Thoracic aorta (tissue), 2 donors: Measurements from ENCODE around the gene MSANTD7. TPM values are rescaled to one million over a fixed set of nuclear protein-coding genes. Genes with fewer than 3 reads are reported as not detected.

Experiments
- total RNA-seq, 2 donors: library from RNA; depleted of rRNA; stranded (reverse); fragments of >200 nt; gene quantifications; one replicate each; pipeline versions ENCODE4 v1.1.0 to v1.2.3, GENCODE V29; 2016

MSANTD7 gene
- total RNA-seq, 2 donors from 2014 or later, result 6.4 to 10.6 TPM

Other genes starting within 250 kb of the MSANTD7 start
- gene FAM107B, start 63.4 kb upstream of the MSANTD7 start, total RNA-seq, result 10 to 100 TPM; 33.6 to 50.6 TPM
- gene CDNF, start 269 bp upstream of the MSANTD7 start, total RNA-seq, result 1 to 10 TPM; 2.5 to 3.4 TPM
- gene HSPA14, start within 50 bp of the MSANTD7 start, total RNA-seq, result 10 to 100 TPM in 1 of 2 donors, 1 to 10 TPM in 1; 7.7 to 16.0 TPM
- 10 to 100 TPM in 1 of 2 donors, under 1 TPM in 1; 0.95 to 12.2 TPM for gene SUV39H2, start 40.6 kb downstream of the MSANTD7 start, total RNA-seq
- gene DCLRE1C, start 115.8 kb downstream of the MSANTD7 start, total RNA-seq, result 1 to 10 TPM; 6.9 to 9.9 TPM
- gene MEIG1, start 121.1 kb downstream of the MSANTD7 start, total RNA-seq, result not detected
- gene OLAH, start 205.6 kb downstream of the MSANTD7 start, total RNA-seq, result 1 to 10 TPM in 1 of 2 donors, not detected in 1; 2.5 TPM